Nephron progenitor cell (in vitro differentiated cells): ENCODE measurements around the gene SBF2.
"Not testable (repeated sequence)": the region's sequence is repeated elsewhere in the genome, so short reads cannot be mapped to it uniquely, and the experiment has no call there.

ENCODE experiments used
- DNase-seq: peaks from one replicate; pipeline ENCODE4 v3.0.0; 2021
- H3K27ac Mint-ChIP-seq: 2 replicates; pipeline ENCODE4 v1.8.0; 2021; ENCODE audit warnings: mild to moderate bottlenecking, moderate library complexity, mixed read lengths
- H3K27me3 Mint-ChIP-seq: 2 replicates; pipeline ENCODE4 v1.8.0; 2021; ENCODE audit warnings: mild to moderate bottlenecking, low read depth, mixed read lengths; ENCODE audit not compliant: poor library complexity
- H3K36me3 Mint-ChIP-seq: 2 replicates; pipeline ENCODE4 v1.8.0; 2021; ENCODE audit warnings: low read depth, mixed read lengths
- H3K4me1 Mint-ChIP-seq: 2 replicates; pipeline ENCODE4 v1.8.0; 2021; ENCODE audit warnings: mixed read lengths
- H3K4me3 Mint-ChIP-seq: 2 replicates; pipeline ENCODE4 v1.8.0; 2021; ENCODE audit warnings: mild to moderate bottlenecking, moderate library complexity, mixed read lengths
- H3K9me3 Mint-ChIP-seq: 2 replicates; pipeline ENCODE4 v1.8.0; 2021; ENCODE audit warnings: mild to moderate bottlenecking, moderate library complexity, mixed read lengths
- CTCF ChIP-seq: fragments of 200-600 bp; sonication (generic); IDR thresholded peaks from 2 replicates; pipeline ENCODE4 v1.5.0; 2021; ENCODE audit warnings: antibody characterized with exemption

SBF2 gene

GRCh38 chr11:9903579-9903978, 390.4 kb downstream of the SBF2 start:
- H3K36me3 Mint-ChIP-seq: peaks cover 15% of the 10 kb centered on the region
- H3K4me3 Mint-ChIP-seq: no peak overlapping the region
- peaks cover 6% of the 10 kb centered on the region for H3K9me3 Mint-ChIP-seq
- DNase-seq: no peak
- no peaks in the 10 kb centered on the region for H3K27me3 Mint-ChIP-seq
- TF ChIP-seq CTCF: no peak
- no peak overlapping the region for H3K27ac Mint-ChIP-seq
- peaks cover 32% of the 10 kb centered on the region for H3K4me1 Mint-ChIP-seq

- Mint-ChIP-seq H3K4me3 (no peak overlapping the region), H3K36me3 (peaks cover 15% of the 10 kb centered on the region), H3K4me1 (peaks cover 28% of the 10 kb centered on the region), H3K9me3 (no peaks in the 10 kb centered on the region), H3K27me3 (no peaks in the 10 kb centered on the region), H3K27ac (no peak overlapping the region)
- DNase-seq: no peak
- no peak for TF ChIP-seq CTCF
Measured at GRCh38 chr11:9901943-9902342, 392.1 kb downstream of the SBF2 start.

DNA sequence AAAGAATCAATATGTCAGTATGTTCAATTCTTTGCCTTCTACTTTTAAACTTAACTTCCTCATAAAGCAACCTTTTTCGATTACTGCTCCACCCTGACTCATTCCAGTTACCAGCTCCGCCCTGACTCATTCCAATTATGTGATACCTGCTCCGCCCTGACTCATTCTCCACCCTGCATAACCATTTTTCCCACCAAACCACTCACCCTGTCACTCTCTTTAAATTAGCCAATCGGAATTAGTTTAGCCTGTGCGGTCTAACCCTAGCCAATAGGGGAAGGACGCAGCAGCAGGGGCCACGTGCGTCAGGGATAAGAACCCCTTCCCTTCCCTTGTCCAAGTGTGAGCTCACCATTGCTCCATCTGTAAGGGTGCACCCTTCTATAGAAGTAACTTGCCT, 393.8 kb downstream of the SBF2 start:
- H3K36me3 Mint-ChIP-seq: peaks cover 25% of the 10 kb centered on the region
- not testable (repeated sequence) for H3K9me3 Mint-ChIP-seq, H3K27me3 Mint-ChIP-seq, H3K27ac Mint-ChIP-seq, H3K4me3 Mint-ChIP-seq, DNase-seq
- H3K4me1 Mint-ChIP-seq: peaks cover 16% of the 10 kb centered on the region

DNA sequence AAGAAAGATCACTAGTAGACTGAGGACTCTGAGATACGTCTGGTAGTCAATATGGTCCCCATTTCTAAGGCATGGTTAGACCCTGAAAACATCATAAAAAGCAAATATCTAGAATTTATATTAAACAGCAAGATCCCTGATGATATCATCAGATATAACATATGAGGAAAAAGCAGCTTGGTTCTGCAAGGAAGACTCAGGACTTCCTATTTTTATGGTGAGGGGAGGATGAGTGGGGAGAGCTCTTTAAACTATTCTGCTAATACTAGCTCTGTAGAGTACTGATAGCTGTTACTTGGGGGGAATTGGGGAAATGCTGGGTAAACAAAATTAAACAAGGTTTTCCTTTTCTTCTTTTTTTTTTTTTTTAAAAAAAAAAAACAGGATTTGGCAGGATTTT, 394.3 kb downstream of the SBF2 start:
- peaks cover 14% of the 10 kb centered on the region for H3K9me3 Mint-ChIP-seq
- H3K4me1 Mint-ChIP-seq: peaks cover 16% of the 10 kb centered on the region
- no peak for DNase-seq
- H3K27me3 Mint-ChIP-seq: no peaks in the 10 kb centered on the region
- no peak for TF ChIP-seq CTCF
- H3K36me3 Mint-ChIP-seq: peaks cover 31% of the 10 kb centered on the region
- H3K27ac Mint-ChIP-seq: no peak overlapping the region
- no peak overlapping the region for H3K4me3 Mint-ChIP-seq

DNA sequence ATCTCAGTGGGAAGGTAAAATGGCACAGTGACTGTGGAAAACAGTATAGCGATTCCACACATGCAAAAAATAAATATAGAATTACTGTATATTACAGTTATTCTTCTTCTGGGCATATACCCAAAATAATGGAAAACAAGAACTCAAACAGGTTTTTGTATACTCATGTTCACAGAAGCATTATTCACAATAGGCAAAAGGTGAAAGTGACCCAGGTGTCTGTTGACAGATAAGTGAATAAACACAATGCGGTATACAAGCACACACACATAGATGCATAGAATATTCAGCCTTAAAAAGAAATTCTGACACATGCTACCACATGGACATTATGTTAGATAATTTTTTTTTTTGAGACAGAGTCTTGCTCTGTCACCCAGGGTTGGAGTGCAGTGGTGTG, 397.1 kb downstream of the SBF2 start:
- Mint-ChIP-seq H3K27me3 (peaks cover 3% of the 10 kb centered on the region), H3K9me3 (peaks cover 27% of the 10 kb centered on the region), H3K27ac (no peak overlapping the region), H3K36me3 (peaks cover 32% of the 10 kb centered on the region), H3K4me1 (peaks cover 16% of the 10 kb centered on the region), H3K4me3 (no peak overlapping the region)
- TF ChIP-seq CTCF: no peak
- DNase-seq: no peak

DNA sequence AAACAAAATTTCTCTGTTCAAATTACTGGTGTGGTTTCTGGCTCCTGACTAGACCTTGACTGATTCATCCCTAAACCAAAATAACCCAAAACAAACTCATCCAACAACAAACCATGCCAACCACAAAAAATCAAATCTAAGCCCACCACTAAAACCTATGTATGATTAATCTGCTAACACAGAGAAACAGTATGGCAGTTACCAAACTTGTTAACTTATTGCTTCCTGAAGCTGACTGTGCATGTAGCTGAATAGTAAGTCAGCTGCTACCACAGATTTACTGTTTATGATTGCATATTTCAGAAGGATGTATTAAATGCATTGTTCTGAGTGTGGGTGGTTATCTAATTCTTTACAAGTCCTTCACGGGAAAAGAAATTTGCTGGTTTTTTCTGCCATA, 399.0 kb downstream of the SBF2 start:
- H3K9me3 Mint-ChIP-seq: peaks cover 27% of the 10 kb centered on the region
- H3K4me3 Mint-ChIP-seq: no peak overlapping the region
- H3K27ac Mint-ChIP-seq: no peak overlapping the region
- H3K4me1 Mint-ChIP-seq: peaks cover 8% of the 10 kb centered on the region
- H3K36me3 Mint-ChIP-seq: peaks cover 32% of the 10 kb centered on the region
- no peak for TF ChIP-seq CTCF
- no peak for DNase-seq
- peaks cover 3% of the 10 kb centered on the region for H3K27me3 Mint-ChIP-seq
